Activated CD8-positive, alpha-beta memory T cell treated with anti-CD3 and anti-CD28 coated beads for 1 hour (primary cell): ENCODE results near the gene IGFBP6.
A peak's percentile ranks its signal among the peaks of the same experiment; 100 is the strongest.
"Not testable (repeated sequence)": the region's sequence is repeated elsewhere in the genome, so short reads cannot be mapped to it uniquely, and the experiment has no call there.

Experiments used
- DNase-seq, 2 donors: peaks; one replicate each; pipeline ENCODE4 v3.0.0-alpha.2; 2020; ENCODE audit warnings: low read depth in 1 of 2; ENCODE audit errors: extremely low read depth in 1 of 2

IGFBP6 gene

GRCh38 chr12:53094796-53095595 is 2.5 kb upstream of the IGFBP6 start:
- DNase-seq: not testable (repeated sequence)

GRCh38 chr12:53095596-53095895 is 1.9 kb upstream of the IGFBP6 start:
- DNase-seq: not testable (repeated sequence)

- DNase-seq: no peak
Observed at GRCh38 chr12:53096089-53096741, 1.3 kb upstream of the IGFBP6 start.

GRCh38 chr12:53096759-53097158 is 708 bp upstream of the IGFBP6 start:
- no peak for DNase-seq

- DNase-seq: no peak
Observed at GRCh38 chr12:53097207-53097563, 282 bp upstream of the IGFBP6 start.

GRCh38 chr12:53098354-53098981 is 1.0 kb downstream of the IGFBP6 start:
- DNase-seq: no peak

GRCh38 chr12:53099071-53099882 is 1.8 kb downstream of the IGFBP6 start:
- peak; percentile 68 to 84 for DNase-seq

- DNase-seq: no peak
Observed at GRCh38 chr12:53100466-53101151, 3.1 kb downstream of the IGFBP6 start.

- no peak for DNase-seq
Observed at GRCh38 chr12:53101266-53101665, 3.8 kb downstream of the IGFBP6 start.

- DNase-seq: no peak
Observed at GRCh38 chr12:53101931-53102781, 4.7 kb downstream of the IGFBP6 start.

- DNase-seq: no peak
Observed at GRCh38 chr12:53102883-53103807, 5.7 kb downstream of the IGFBP6 start, which contains the start of gene SOAT2. Gene SOAT2 (plus strand): TSS chr12:53103486. CDS start chr12:53103578, 92 bp downstream.

- DNase-seq: no peak
Observed at GRCh38 chr12:53103860-53104305, 6.4 kb downstream of the IGFBP6 start.

GRCh38 chr12:53105256-53105655 is 7.8 kb downstream of the IGFBP6 start:
- DNase-seq: no peak

- no peak for DNase-seq
Observed at GRCh38 chr12:53105712-53106439, 8.4 kb downstream of the IGFBP6 start.

GRCh38 chr12:53107122-53107521 is 9.7 kb downstream of the IGFBP6 start:
- DNase-seq: no peak

- not testable (repeated sequence) for DNase-seq
Observed at GRCh38 chr12:53112431-53112830, 15.0 kb downstream of the IGFBP6 start.

GRCh38 chr12:53113136-53113705 is 15.8 kb downstream of the IGFBP6 start:
- no peak for DNase-seq

GRCh38 chr12:53113951-53114350 is 16.5 kb downstream of the IGFBP6 start:
- DNase-seq: no peak
